HG02852 (cell line): ENCODE data around the gene KCNE1.
"Not testable (repeated sequence)": the region's sequence is repeated elsewhere in the genome, so short reads cannot be mapped to it uniquely, and the experiment has no call there.

Experiments used
- ATAC-seq: cut with Tn5 transposase; IDR thresholded peaks from one replicate; pipeline ENCODE4 v1.9.1; 2021; ENCODE audit warnings: mild to moderate bottlenecking, moderate library complexity; ENCODE audit not compliant: unreplicated experiment

KCNE1 gene

DNA sequence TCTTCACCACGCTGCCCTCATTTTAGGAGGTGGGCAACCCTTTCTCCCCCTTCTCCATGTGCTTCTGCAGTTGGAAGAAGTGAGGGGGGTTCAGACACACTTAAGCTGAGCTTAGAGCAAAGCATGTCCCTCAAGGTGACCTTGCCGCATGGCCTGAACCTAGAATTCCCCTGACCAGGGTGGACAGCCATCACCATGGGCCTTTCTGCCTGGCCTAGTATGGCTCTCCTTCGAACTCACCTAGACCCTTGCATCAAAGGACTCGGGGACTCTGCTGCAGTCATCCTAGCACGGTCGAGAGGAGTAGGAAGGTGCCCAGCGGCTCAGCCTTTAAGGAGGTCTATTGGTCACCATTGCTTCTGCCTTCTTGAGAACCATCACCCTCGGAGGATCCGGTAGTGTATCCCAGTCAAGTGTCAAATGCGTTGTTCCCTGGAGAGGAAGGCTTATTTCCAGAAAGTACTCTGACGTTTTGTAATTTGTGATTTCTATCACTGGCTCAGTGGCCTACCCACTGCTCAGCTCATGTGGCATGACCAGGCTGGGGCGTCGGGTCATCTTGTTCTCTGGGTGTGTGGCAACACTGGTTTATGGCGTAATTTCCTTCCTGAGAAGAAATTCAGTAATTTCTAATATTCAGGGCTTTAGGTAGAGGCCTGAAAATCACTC lies at the start of gene KCNE1:
Gene KCNE1 (minus strand): TSS at position 424 of the 669 bp plus-strand sequence. CDS start 62,576 bp downstream, outside the sequence.
- ATAC-seq = no peak

GRCh38 chr21:34561806-34562205 lies 49.8 kb upstream of the KCNE1 start:
- no peak for ATAC-seq

DNA sequence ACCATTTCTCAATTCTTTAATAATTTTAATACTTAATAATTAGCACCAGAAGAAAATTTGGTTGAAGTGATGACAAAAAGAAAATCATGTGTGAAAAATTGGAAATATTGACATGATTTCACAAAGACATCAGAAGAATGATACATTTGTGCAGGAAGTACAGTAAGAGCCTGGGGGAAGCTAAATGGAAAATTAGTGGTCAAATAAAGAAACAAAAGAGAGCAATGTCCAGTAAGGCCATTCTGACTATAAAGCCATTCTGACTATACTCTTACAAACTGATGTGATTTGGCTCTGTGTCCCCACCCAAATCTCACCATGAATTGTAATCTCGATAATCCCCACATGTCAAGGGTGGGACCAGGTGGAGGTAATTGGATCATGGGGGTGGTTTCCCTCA lies 48.6 kb upstream of the KCNE1 start:
- no peak for ATAC-seq

DNA sequence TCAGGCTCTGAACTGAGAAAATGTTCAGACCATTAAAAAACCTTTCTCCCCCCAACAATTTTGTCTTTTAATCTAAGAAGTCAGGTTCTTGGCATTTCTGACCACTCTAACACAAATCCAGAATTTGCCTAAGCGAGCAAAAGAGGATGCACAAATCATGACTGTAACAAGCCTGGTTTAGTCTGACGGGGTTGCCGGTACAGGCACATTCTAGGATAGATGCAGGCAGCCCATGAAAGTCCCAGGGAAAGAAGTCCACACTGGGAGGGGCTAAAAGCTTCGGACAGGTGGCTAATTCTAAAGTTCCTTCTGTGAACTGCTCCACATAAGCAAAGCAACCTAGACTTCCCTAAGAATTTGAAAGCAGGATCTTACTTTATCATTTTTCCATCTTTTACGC lies 48.0 kb upstream of the KCNE1 start:
- no peak for ATAC-seq

- no peak for ATAC-seq
Measured at GRCh38 chr21:34559089-34559631, 47.1 kb upstream of the KCNE1 start.

DNA sequence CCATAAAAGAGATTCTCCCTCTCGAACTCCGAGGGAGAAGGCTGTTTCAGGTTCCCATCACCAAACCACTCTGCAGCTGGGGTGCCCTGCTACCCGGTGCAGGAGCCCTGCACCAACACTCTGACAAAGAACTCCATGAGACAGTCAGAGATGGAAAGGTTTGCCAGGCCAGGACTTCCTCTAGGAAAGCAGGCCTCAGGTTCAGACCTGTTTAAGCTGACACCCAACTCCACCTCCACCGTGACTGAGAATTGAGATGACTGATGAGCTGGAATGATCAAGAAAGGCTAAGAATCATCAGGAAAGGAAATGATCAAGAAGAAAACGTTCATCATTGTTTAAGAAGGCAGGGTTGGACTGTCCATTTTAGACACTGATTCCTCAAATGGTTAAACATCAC lies 46.2 kb upstream of the KCNE1 start:
- no peak for ATAC-seq

DNA sequence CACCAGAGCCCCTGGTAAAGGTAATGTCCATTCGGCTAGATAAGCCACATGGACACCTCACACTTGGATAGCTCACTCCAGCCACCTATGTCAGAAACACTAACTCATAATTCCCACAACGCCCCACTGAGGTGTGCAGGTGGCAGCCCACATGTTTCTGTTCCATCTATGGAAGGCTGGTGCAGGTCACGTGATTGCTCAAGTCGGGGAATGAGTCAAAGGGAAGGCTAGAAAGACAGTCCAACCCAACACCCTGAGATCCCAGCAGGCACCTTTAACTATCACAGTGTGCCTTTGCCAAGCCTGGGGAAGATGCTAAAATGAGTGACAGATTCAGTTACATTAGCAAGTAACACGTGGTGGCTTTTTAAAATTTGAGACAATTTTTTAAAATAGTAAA lies 45.3 kb upstream of the KCNE1 start:
- ATAC-seq = no peak

DNA sequence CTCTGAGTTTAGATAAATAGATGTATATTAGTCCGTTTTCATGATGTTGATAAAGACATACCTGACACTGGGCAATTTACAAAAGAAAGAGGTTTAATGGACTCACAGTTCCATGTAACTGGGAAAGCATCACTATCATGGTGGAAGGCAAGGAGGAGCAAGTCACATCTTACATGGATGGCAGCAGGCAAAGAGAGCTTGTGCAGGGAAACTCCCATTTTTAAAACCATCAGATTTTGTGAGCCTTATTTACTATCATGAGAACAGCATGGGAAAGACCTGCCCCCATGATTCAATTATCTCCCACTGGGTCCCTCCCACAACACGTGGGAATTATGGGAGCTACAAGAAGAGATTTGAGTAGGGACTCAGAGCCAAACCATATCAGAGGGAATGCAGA lies 42.7 kb upstream of the KCNE1 start:
- not testable (repeated sequence) for ATAC-seq

DNA sequence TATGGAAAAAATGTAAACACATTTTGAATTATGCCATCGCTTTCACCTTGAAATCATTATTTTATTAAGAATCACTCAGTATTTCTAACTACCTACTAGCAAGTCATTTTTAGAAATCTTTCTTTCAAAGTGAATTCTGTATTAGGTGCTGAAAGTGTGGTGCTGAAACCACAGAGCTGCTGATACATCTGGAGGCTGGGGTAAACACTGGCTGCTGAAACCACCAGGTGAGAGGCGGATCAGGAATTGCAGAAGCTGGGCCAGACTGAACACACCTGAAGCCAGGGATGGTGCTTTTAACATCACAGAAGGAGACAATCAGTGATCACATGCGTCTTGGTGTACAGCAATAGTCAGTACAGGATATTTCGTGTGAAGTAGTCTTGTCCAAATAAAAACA lies 42.2 kb upstream of the KCNE1 start:
- no peak for ATAC-seq

GRCh38 chr21:34553151-34553952 lies 41.3 kb upstream of the KCNE1 start:
- ATAC-seq = no peak

- no peak for ATAC-seq
Measured at GRCh38 chr21:34552360-34553098, 40.5 kb upstream of the KCNE1 start.

DNA sequence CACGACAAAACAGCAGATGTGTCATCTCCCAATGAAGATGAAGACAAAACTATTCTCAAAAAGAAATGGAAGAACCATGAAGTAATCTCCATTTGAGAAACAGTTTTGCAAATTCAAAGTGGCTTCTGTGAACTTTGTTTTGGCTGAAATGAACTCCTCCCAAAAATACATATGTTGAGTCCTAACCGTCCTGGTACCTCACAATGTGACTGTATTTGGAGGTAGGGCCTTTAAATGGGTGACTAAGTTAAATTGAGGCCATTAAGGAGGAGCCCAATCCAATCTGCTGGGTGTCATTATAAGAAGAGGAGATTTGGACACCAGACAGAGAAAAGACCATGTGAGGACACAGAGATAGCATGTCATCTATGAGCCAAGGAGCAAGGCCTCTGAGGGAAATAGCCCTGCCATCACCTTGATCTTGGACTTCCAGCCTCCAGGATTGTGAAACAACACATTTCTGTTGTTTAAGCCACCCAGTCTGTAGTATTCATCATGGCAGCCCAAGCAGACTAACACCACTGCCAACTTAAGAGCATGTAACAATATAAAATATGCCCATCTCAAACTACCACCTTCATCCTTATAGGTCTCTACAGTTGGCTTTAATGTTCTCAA lies 38.3 kb upstream of the KCNE1 start:
- ATAC-seq = no peak

DNA sequence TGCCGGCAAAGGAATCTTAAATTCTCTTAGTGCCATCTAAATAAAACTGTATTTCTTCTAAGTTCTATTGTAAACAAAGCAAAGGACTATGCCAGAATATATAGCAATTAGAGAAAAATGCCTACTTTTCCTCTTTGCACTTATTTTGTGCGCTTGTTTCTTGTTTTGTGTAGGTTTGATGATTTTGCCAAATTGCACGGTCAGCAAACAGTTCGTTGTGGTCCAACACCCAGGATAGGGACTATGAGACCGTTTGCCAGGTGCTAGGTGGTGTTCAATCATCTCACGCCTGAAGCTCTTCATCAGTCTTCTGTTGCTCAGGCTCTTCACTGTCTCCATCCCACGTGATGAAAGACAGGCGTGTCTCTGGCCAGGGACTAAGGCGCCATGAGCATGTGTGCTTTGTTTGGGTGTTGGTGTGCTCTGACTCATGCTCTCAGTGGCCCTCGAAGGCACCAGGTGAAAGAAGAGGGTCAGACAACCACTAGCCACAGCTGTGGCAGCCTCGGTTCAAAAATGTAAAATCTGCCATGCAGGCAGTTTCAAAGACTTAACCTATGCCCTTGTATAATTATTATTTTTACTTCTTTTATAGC lies 36.9 kb upstream of the KCNE1 start:
- no peak for ATAC-seq

- no peak for ATAC-seq
Measured at GRCh38 chr21:34546542-34546941, 34.5 kb upstream of the KCNE1 start.

DNA sequence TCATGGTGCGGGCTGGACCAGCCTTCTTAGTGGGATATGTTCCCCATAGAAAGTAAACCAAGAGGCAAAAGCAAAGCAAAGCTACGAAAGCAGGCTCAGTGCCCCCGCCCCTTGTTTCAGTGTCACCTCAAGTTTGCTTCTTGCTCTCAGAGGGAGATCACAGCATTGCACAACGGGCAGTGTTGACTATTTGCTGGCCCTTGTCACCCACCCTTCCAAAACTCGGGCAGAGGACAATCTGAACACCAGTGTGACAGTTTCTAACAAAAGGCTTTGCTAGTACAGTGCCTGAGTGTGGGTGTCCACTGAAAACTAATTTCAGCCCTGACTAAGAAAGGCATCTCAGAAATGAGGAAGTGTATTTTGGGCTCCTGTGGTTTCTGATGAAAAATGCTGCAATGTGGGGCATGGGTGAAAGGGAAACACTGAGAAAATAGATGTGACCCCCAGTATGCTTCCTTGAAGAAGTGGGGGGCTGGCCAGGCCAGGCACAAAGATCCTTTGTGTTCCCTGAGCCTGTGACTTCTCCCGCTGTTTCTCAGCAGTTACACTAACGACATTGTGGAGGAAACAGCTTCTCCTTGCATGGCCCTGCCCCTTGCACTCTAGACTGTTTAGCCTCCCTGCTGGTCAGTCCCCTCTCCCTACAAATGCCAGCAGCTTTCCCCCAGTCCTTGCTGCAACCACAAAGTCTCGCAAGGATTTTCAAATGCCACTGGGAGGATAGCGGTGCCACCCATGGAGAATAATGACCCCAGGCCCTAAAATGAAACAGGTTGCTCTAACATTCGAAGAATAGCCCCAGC lies 33.3 kb upstream of the KCNE1 start:
- peak; percentile 92 for ATAC-seq

GRCh38 chr21:34544032-34544496 lies 32.1 kb upstream of the KCNE1 start:
- no peak for ATAC-seq

DNA sequence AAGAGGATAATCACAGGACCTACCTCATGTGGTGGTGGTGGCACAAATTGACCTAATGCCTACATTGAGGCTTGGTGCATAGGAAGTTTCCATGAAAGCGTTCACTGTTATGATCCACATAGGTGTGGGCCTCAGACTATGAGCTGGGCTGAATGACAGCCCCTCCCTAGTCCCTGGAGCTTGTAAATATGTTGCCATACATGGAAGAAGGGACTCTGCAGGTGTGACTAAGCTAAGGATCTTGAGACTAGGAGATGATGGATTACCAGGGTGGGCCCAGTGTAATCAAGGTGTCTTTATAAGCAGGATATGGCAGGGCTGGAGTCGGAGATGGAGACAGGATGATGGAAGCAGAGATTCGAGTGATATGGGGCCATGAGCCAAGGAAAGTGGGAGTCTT lies 31.0 kb upstream of the KCNE1 start:
- no peak for ATAC-seq

DNA sequence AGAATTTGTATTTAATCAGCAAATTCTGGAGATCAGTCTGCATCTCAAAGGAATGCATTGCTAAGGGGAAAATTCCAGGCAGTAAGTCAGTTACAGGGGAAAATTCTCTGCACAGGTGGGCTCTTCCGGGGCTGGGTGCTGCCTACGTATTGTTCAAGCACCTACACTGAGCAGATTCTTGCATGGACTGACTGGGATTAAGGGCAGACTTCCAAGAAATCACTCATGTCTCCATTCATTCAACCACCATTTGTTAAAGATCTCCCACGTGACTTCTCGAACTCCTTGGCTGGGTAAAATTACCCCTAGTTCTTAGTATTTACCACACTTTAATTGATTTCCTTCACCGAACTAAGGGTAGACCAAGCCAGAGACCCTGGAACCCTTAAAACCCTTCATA lies 28.2 kb upstream of the KCNE1 start:
- no peak for ATAC-seq

- ATAC-seq = no peak
Measured at GRCh38 chr21:34537838-34538237, 25.8 kb upstream of the KCNE1 start.

DNA sequence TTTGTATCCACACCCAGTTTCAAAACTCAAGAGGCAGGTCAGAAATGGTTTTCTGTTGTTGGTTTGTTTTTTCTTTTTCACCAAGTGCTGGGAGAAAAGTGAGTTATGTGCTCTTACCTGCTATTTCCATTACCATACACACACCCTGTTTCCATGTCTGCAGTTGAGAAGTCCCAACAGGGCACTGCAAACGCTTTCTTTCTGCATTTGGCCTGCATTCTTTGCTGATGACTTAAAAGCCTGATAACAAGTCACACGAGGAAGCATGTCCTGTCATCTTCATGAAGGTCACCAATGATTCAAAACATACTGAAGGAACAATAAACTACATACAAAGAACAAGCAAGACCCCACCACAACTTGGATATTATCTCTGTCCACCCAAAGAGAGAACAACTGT lies 24.8 kb upstream of the KCNE1 start:
- no peak for ATAC-seq
